ENCODE data around the gene FNDC4.
A peak's percentile ranks its signal among the peaks of the same experiment; 100 is the strongest.

Gene FNDC4

GRCh38 chr2:27492557-27492956, 2.4 kb downstream of the FNDC4 start:
- DNase-seq: no peak

GRCh38 chr2:27489498-27490397, 5.3 kb downstream of the FNDC4 start, which contains the start of gene IFT172:
TSS of gene IFT172 (minus strand) at chr2:27489743. CDS start at chr2:27489653, 90 bp downstream.
- peak; percentile 97 for DNase-seq

- DNase-seq: no peak
Observed at GRCh38 chr2:27489118-27489497, 5.9 kb downstream of the FNDC4 start.

- no peak for DNase-seq
Observed at GRCh38 chr2:27485496-27485895, 9.5 kb downstream of the FNDC4 start.

- DNase-seq: no peak
Observed at GRCh38 chr2:27471961-27472360, 23.0 kb downstream of the FNDC4 start.

- DNase-seq: no peak
Observed at GRCh38 chr2:27464443-27464842, 30.6 kb downstream of the FNDC4 start.

- DNase-seq: no peak
Observed at GRCh38 chr2:27461118-27461517, 33.9 kb downstream of the FNDC4 start.

GRCh38 chr2:27453968-27454367, 41.0 kb downstream of the FNDC4 start:
- DNase-seq: no peak

- DNase-seq: no peak
Observed at GRCh38 chr2:27451095-27451494, 43.9 kb downstream of the FNDC4 start.

GRCh38 chr2:27448381-27448780, 46.6 kb downstream of the FNDC4 start:
- DNase-seq: no peak

- no peak for DNase-seq
Observed at GRCh38 chr2:27446057-27446456, 48.9 kb downstream of the FNDC4 start.

GRCh38 chr2:27445615-27446014, 49.4 kb downstream of the FNDC4 start:
- DNase-seq: no peak

- no peak for DNase-seq
Observed at GRCh38 chr2:27445155-27445554, 49.8 kb downstream of the FNDC4 start.

- no peak for DNase-seq
Observed at GRCh38 chr2:27442920-27443282, 52.1 kb downstream of the FNDC4 start.

- no peak for DNase-seq
Observed at GRCh38 chr2:27441958-27442919, 52.8 kb downstream of the FNDC4 start, which contains the start of gene KRTCAP3. TSS of gene KRTCAP3 (plus strand) at chr2:27442381. CDS start at chr2:27442413, 32 bp downstream.

Data from NCI-H1092 (cell line).